Cardiac fibroblast (primary cell): ENCODE measurements around the gene BLNK.

ENCODE experiments used
- DNase-seq, 2 donors: peaks; one replicate each; pipeline versions ENCODE4 v3.0.0 to v3.0.0-alpha.2; 2010; ENCODE audit warnings: low read depth in 2 of 2
- H3K4me3 ChIP-seq, 2 donors: replicated peaks in 1 of 2; 1 replicate in 1 of 2; 2 replicates in 1 of 2; pipeline ENCODE4 v1.5.1; 2011; ENCODE audit warnings: low read depth in 2 of 2, low read length in 2 of 2, mild to moderate bottlenecking in 2 of 2, moderate library complexity in 1 of 2
- TF ChIP-seq, protein P1 (sequence below): IDR thresholded peaks from one replicate; pipeline ENCODE4 v1.5.1; 2011; ENCODE audit warnings: low read depth, mild to moderate bottlenecking, low read length, inconsistent platforms

The BLNK gene

DNA sequence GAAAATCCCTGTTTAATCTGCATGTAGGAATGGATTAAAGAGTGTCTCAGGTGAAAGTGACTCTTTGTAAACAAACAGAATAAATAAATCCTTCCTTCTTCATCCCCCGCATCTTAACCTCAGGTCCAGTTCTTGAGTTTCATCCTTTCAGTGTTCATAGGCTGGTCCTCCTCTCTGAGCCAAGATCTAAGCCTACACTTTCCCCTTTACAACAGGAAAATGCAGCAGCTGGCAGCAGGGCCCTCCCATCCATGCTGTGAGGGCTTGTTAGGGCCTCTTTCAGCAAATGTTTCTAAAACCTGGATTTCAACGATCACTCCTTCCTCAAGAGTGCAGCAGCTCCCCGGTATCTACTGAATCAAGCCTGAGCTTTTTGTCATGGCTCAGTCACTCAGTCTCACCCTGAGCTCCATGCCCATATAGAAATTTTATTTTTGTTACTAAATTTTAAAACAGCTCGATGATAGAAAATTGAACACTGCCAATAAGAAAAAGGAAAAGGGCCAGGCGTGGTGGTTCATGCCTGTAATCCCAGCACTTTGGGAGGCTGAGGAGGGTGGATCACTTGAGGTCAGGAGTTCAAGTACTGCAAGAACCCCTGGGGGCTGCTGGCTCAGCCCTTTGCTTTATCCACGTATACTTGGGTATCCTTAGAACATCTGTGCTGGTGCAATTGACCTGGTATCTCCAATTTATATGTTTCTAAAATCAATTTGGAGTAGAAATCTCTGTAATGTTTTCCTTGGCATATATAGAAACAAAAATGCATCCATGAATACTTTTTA, 15.6 kb downstream of the BLNK start:
- DNase-seq: no peak
- no peak overlapping the region for H3K4me3 ChIP-seq
- TF ChIP-seq, protein P1, sequence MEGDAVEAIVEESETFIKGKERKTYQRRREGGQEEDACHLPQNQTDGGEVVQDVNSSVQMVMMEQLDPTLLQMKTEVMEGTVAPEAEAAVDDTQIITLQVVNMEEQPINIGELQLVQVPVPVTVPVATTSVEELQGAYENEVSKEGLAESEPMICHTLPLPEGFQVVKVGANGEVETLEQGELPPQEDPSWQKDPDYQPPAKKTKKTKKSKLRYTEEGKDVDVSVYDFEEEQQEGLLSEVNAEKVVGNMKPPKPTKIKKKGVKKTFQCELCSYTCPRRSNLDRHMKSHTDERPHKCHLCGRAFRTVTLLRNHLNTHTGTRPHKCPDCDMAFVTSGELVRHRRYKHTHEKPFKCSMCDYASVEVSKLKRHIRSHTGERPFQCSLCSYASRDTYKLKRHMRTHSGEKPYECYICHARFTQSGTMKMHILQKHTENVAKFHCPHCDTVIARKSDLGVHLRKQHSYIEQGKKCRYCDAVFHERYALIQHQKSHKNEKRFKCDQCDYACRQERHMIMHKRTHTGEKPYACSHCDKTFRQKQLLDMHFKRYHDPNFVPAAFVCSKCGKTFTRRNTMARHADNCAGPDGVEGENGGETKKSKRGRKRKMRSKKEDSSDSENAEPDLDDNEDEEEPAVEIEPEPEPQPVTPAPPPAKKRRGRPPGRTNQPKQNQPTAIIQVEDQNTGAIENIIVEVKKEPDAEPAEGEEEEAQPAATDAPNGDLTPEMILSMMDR: no peak

- TF ChIP-seq, protein P1: no peak
- no peak overlapping the region for H3K4me3 ChIP-seq
- DNase-seq: no peak
Observed at GRCh38 chr10:96254976-96255375, 16.4 kb downstream of the BLNK start.

GRCh38 chr10:96252730-96253129, 18.6 kb downstream of the BLNK start:
- no peak for DNase-seq
- H3K4me3 ChIP-seq: no peak overlapping the region
- TF ChIP-seq, protein P1: no peak

- DNase-seq: no peak
- TF ChIP-seq, protein P1: no peak
- no peak overlapping the region for H3K4me3 ChIP-seq
Observed at GRCh38 chr10:96250349-96250748, 21.0 kb downstream of the BLNK start.

DNA sequence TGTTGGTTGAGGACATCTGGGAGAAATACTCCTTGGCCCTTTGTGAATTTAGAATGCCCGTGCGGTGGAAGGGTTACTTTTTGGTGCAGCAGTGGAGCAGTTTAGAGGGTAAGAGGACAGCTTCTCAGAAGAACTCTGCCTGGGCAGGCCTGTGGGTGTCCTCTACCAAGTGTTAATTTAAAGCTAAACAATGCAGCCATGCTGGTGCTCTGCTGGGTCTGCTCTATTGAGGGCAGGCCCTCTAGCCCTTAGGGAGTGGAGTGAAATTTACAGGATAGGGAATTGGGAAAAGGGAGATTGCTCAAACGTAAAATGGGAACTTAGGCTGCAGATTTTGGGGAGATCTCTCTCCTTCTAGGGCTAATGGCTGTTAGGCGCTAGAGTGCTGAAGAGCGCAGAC, 22.1 kb downstream of the BLNK start:
- H3K4me3 ChIP-seq: no peak overlapping the region
- DNase-seq: no peak
- TF ChIP-seq, protein P1: no peak

- H3K4me3 ChIP-seq: no peak overlapping the region
- TF ChIP-seq, protein P1: no peak
- no peak for DNase-seq
Observed at GRCh38 chr10:96244354-96244753, 27.0 kb downstream of the BLNK start.

GRCh38 chr10:96243296-96243695, 28.1 kb downstream of the BLNK start:
- H3K4me3 ChIP-seq: no peak overlapping the region
- TF ChIP-seq, protein P1: no peak
- DNase-seq: no peak
